ENCODE measurements around the gene FGD1.

The FGD1 gene

GRCh38 chrX:54411732-54412131 is 84.3 kb downstream of the FGD1 start:
- H3K4me2 ChIP-seq (ENCODE audit: low read length) = no peak overlapping the region
- H3K79me2 ChIP-seq = no peaks in the 10 kb centered on the region
- H3K9ac ChIP-seq = no peak overlapping the region
- H3K27ac ChIP-seq = no peak overlapping the region
- no peak for TF ChIP-seq CTCF (IDR thresholded peaks at IDR 0.05)
- H2AFZ ChIP-seq = no peak overlapping the region
- H3K4me1 ChIP-seq = no peaks in the 10 kb centered on the region
- H3K9me3 ChIP-seq (ENCODE audit: control insufficient read depth, low read length) = no peaks in the 10 kb centered on the region
- no peaks in the 10 kb centered on the region for H3K36me3 ChIP-seq (ENCODE audit: control insufficient read depth, insufficient read depth, low read length)
- H3K27me3 ChIP-seq (ENCODE audit: control insufficient read depth, insufficient read depth, low read length) = no peaks in the 10 kb centered on the region
- no peak overlapping the region for H3K4me3 ChIP-seq (ENCODE audit: low read depth, low read length)

DNA sequence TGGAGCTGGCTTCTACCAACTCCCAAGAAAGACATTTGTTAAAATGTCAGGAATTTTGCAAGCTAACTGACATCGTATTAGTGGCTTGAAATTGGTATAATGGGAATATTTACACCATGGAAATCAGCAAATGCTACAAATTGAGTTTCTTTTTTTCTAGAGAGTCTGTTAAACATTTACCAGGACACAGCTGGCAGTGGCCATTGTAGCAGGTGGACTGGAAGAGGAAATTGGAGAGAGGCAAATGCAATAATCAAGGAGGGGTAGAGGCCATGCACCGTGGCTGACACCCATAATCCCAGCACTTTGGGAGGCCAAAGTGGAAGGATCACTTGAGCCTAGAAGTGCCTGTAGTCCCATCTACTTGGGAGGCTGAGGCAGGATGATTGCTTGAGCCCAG is 88.8 kb downstream of the FGD1 start:
- H3K4me1 ChIP-seq = no peaks in the 10 kb centered on the region
- H3K9ac ChIP-seq = no peak overlapping the region
- no peaks in the 10 kb centered on the region for H3K79me2 ChIP-seq
- H3K27ac ChIP-seq = no peak overlapping the region
- no peak overlapping the region for H3K4me2 ChIP-seq (ENCODE audit: low read length)
- no peak for TF ChIP-seq CTCF (IDR thresholded peaks at IDR 0.05)
- no peak overlapping the region for H3K4me3 ChIP-seq (ENCODE audit: low read depth, low read length)
- H2AFZ ChIP-seq = no peak overlapping the region
- H3K27me3 ChIP-seq (ENCODE audit: control insufficient read depth, insufficient read depth, low read length) = no peaks in the 10 kb centered on the region
- H3K9me3 ChIP-seq (ENCODE audit: control insufficient read depth, low read length) = no peaks in the 10 kb centered on the region
- H3K36me3 ChIP-seq (ENCODE audit: control insufficient read depth, insufficient read depth, low read length) = no peaks in the 10 kb centered on the region

DNA sequence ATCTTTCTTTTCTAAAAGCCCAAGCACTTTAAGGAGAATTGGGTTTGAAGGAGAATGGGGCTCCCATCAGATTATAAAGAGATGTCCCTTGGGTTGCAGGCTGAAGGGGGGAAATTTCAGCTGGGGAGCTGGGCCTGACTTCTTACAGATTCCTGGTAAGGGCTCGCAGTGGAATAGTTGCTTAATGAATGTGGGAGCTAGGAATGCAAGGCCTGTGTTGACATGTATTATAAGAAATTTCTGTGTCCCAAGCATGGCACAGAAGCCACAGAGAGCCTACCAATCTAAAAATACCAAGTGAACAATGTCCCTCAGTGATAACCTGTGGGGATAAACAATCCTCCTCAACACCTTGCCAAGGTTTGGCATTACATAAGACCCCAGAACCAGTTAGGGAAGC is 98.9 kb downstream of the FGD1 start:
- no peak for TF ChIP-seq CTCF (IDR thresholded peaks at IDR 0.05)
- no peak overlapping the region for H3K4me3 ChIP-seq (ENCODE audit: low read depth, low read length)
- H3K79me2 ChIP-seq = no peaks in the 10 kb centered on the region
- no peak overlapping the region for H3K27ac ChIP-seq
- H3K36me3 ChIP-seq (ENCODE audit: control insufficient read depth, insufficient read depth, low read length) = no peaks in the 10 kb centered on the region
- H2AFZ ChIP-seq = no peak overlapping the region
- no peak overlapping the region for H3K4me2 ChIP-seq (ENCODE audit: low read length)
- H3K4me1 ChIP-seq = no peaks in the 10 kb centered on the region
- H3K27me3 ChIP-seq (ENCODE audit: control insufficient read depth, insufficient read depth, low read length) = no peaks in the 10 kb centered on the region
- H3K9me3 ChIP-seq (ENCODE audit: control insufficient read depth, low read length) = no peaks in the 10 kb centered on the region
- no peak overlapping the region for H3K9ac ChIP-seq

Data from parathyroid adenoma (tissue), 2 donors.